ENCODE measurements around the gene FUOM.
"Not testable (repeated sequence)": the region's sequence is repeated elsewhere in the genome, so short reads cannot be mapped to it uniquely, and the experiment has no call there.

The FUOM gene

DNA sequence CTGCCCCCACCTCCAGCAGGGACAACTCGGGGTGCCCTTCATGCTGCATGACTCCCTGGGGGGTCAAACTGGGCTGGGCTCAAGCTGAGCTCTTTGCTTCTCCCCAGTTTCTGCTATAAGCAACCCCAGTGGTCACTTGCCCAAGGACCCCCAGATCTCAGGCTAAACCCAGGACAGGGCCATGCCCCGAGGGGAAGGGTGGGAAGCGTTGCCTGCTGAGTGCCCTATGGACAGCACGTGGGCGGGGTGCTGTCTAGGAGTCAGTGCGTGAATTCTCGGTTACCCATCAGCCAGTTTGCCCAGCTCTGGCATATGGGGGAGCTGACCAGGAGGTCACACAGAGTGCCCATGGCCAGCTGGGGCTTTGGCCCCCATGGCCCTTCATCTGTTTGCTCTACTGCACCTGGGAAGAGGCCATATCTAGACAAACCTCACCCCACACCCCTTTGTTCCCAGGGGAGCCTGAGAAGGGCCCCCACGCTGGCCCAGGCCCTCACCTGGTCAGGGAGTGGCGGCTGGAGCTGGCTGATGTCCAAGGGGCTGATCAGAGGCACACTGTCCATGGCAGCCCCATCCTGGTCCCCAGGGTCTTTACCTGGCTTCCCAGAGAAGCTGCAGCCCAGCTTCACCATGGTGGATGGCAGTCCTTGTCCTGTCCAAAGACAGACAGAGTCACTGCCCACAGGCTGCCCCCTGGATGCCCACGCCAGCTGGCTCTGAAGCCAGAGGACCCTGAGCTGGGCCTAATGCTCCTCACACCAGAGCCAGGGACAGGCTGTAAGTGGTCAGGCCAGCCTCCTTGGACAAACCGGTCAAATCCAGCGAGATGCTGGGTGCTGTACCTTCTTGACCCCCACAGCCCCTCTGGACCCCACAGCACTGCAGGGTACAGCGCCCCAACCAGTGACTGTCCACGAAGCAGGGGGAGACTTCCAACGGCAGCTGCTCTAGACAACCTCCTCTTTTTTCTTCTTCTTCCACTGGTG is 29.2 kb downstream of the FUOM start:
- DNase-seq (ENCODE audit: low spot score), result no peak

GRCh38 chr10:133327651-133328357 is 30.0 kb downstream of the FUOM start:
- DNase-seq (ENCODE audit: low spot score), result no peak

DNA sequence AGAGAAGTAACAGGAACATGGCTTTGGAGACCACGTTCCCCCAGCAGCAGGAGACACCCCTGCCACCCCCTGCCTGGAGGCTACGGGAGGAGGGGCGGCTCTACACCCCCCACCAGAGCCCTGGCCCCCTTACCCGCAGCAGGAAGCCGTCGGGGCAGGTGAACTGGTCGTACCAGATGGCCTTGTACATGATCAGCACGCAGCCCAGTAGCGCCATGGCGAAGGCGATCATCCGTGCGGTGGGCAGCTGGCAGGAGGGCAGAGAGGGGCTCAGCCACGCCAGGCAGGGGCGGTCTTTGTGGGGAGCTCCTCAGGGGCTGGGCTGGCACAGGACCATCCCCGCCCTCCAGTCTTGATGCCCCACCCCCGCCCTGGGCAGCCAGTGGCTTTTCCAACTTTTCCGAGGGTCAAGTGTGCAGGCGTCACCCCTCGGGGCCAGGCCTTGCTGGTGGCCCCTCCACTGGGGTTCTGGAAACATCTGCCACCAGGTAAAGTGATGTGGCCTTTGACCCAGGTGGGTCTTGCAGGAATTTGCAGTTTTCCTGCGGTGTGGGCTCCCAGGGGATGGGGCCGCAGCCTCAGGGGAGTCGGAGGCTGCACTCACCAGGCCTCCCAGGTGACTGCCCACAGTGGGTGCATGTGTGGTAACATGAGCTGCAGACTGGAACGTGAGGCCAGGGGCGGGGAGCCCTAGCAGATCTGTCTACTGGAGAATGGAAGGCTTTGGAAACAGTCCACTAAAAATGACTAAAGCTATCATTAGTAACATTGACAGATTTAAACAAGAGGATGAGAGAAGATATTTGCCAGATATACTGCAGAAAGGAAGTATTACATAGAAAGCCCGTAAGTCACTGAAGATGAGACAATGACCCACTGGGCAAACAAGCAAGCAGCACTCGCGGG is 30.8 kb downstream of the FUOM start:
- DNase-seq (ENCODE audit: low spot score), result no peak

DNA sequence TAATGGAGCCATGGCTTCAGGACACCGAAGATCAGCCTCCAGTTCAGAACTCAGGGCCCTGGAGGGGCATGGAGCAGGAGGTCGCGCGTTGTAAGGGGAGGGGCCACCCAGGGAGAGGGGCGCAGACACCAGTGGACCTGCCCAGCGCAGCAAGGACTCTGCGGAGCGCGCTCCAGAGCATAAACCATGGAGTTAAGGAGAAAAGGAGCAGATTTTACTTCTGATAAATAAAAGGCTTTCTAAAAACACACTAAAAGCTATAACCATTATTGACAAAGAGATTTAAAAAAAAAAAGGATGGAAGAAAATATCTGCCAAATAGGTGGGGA is 31.6 kb downstream of the FUOM start:
- no peak for DNase-seq (ENCODE audit: low spot score)

DNA sequence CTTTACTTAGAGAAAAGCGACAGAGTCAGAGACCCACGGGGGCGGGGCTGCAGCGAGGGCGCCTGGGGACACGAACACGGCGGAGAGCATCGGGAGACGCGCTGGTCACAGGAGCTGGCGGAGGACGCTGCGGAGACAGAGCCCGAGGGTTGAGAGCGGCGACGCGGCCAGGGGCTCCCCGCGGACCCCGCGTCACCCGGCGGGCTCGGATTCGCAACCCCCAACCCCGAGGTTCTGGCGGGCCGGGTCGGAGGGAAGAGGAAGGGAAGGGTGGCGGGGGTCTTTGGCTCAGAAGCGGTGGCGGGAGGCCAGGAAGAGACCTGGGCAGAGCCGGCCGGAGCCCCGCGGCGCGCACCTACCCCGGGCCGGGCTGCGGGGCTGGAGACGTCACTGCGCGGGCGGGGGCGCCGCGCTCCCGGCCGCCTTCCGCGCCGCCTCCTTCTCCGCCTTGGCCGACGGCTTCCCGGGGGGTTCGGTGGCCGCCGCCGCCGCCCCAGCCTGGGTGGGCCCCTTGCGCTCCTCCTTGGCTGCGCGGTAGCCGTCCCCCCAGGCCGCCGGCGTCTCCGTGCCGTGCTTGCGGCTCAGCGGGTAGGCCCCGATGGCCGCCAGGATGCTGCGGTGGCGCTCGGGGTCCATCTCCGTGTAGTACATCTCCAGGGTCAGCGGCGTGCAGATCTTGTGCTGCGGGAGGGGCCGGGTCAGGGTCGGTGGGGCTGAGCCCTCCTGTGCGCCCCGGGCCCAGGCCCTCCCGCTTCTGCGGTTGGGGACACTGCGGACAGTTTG is 32.2 kb downstream of the FUOM start:
- DNase-seq (ENCODE audit: low spot score), result no peak

DNA sequence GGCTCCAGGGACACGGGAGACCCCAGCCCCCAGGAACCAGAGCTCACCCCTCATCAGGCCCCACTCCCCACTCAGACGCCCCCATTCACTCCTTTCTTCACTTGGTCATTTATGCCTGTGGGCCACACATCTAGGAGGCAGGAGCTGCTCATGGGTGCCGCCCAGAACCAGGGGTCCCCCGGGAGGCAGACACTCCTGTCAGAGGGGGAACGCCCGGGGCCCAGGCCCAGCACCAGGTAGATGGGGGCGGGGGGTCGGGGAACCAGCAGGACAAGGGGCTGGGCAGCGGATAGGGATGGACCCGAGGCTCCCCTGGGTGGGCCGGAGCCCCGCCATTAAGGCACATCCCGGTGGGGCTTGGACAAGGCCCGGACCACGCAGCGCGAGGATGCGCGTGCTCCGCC is 33.0 kb downstream of the FUOM start:
- no peak for DNase-seq (ENCODE audit: low spot score)

- peak; percentile 35 for DNase-seq (ENCODE audit: low spot score)
Observed at GRCh38 chr10:133324198-133324792, 33.5 kb downstream of the FUOM start.

GRCh38 chr10:133322064-133322709 is 35.6 kb downstream of the FUOM start:
- DNase-seq (ENCODE audit: low spot score), result not testable (repeated sequence)

DNA sequence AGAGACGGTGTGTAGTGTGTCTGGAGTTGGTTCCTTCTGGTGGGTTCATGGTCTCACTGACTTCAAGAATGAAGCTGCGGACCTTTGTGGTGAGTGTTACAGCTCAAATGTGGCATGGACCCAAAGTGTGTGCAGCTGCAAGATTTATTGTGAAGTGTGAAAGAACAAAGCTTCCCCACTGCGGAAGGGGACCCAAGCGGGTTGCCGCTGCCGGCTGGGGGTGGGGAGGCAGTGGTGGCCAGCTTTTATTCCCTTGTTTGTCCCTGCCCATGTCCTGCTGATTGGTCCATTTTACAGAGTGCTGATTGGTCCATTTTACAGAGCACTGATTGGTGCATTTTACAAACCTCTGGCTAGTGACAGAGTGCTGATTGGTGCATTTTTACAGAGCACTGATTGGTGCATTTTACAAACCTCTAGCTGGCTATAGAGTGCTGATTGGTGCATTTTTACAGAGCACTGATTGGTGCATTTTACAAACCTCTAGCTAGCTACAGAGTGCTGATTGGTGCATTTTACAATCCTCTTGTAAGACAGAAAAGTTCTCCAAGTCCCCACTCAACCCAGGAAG is 36.9 kb downstream of the FUOM start:
- not testable (repeated sequence) for DNase-seq (ENCODE audit: low spot score)

DNA sequence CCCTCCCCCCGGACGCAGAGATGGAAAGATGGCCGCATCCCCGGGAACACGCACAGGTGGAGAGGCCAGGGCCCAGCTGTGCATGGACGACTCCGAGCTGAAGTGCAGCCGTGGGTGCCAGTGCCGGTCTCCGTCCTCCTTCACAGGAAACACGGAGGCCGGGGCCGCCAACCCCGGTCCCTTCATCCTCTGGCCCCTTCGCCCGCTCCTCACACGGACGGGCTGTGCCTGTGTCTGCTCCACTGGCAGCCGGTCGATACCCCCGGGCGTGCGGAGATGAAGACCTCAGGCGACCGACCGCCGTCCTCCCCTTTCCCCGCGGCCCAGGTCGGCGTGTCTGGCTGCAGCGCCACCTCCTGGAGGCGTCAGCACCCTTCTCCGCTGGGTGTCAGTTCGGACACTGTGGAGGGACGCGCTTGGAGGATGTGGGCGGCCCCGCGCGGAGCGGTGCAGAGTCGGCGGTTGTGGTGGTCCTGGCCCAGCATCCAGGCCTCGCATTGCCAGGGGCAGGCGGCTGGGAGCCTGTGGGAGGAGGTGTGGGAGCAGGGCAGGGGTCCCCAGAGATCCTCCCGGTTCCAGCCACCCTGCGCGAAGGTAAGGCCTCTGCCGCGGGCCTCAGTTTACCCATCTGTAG is 39.2 kb downstream of the FUOM start:
- no peak for DNase-seq (ENCODE audit: low spot score)

GRCh38 chr10:133316732-133317131 is 41.1 kb downstream of the FUOM start:
- DNase-seq (ENCODE audit: low spot score), result no peak

- no peak for DNase-seq (ENCODE audit: low spot score)
Observed at GRCh38 chr10:133316266-133316665, 41.6 kb downstream of the FUOM start.

- DNase-seq (ENCODE audit: low spot score), result no peak
Observed at GRCh38 chr10:133315847-133316246, 42.0 kb downstream of the FUOM start.

DNA sequence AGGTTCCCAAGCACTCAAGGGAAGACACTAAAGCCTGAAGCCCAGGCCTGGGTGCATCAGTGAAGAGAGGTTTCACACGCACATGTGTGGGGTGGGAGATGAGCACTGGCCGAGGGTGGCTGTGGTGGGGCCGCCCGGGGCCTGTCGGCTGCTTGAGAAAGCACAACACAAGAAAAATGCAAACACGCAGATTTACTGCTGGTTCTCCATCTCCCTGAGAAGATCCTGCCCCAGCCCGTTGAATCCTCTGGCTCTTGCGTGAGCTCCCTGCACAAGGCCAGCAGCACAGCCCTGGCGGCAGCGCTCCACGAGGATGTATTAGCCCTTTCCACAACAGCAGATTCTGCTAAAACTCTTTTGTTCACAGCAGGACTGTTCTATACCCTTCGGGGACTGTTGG is 42.9 kb downstream of the FUOM start:
- DNase-seq (ENCODE audit: low spot score), result no peak

DNA sequence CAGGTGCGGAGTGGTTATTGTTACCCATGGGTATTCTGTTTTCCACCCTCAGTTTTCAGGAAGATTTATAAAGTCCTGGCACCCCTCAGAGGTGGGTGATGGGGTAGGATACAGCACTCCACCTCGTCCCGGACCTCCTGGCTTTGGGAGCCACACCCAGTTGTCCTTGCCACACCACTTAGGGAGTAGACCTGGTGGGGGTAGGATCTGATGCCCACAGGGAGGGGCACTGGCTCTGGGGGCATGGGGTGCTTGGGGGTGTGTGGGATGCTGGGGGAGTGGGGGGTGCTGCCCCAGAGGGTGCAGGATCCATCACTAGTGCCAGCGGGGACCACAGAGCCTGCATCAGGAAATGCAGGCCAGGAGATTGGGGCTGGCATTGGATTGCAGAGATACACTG is 44.6 kb downstream of the FUOM start:
- DNase-seq (ENCODE audit: low spot score), result no peak

- no peak for DNase-seq (ENCODE audit: low spot score)
Observed at GRCh38 chr10:133312769-133313145, 45.1 kb downstream of the FUOM start.

DNA sequence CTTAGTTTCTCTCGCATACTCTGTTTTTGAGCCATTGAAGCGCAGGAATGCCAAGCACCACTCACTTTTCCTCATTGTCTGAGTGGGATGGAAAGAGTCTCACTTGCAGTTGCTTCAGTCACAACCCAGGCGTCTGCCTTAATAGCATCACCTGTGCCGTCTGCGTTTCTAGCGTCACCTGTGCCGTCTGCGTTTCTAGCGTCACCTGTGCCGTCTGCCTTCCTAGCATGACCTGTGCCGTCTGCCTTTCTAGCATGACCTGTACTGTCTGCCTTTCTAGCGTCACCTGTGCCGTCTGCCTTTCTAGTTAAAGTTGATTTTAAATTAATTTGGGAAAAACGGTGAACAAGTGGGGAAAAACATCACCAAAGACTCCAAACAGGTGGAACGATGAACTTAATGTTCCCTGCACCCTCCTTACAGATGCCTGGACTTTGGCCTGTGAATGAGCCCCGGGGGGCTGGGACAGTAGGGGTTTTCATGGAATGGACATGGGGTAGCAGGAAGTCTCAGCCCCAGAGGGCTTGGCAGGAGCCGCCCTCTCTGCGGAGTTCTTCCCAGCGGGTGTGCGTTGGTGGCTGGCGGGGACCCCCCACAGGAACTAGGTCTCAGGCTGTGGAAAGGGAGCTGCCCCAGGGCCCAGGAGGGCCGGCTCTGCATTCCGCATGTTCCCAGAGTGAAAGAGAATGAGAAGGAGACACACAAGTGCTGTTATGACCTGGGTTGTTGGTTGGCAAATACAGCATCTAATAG is 45.6 kb downstream of the FUOM start:
- no peak for DNase-seq (ENCODE audit: low spot score)

- DNase-seq (ENCODE audit: low spot score), result no peak
Observed at GRCh38 chr10:133311570-133311969, 46.2 kb downstream of the FUOM start.

DNA sequence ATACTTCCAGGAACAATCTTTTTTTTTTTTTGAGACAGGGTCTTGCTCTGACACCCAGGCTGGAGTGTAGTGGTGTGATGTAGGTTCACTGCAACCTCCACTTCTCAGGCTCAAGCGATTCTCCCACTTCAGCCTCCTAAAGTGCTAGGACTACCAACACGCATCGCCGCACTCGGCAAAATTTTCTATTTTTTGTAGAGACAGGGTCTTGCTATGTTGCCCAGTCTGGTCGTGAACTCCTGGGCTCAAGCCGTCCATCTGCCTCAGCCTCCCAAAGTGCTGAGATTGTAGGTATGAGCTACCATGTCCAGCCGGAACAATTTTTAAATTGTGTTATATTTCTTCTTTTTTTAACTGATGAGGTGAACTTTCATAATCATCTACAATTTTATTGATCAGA is 47.0 kb downstream of the FUOM start:
- DNase-seq (ENCODE audit: low spot score), result no peak

Measured in COLO829 (cell line).